Stimulated activated CD8-positive, alpha-beta memory T cell treated with anti-CD3 and anti-CD28 coated beads, Interleukin-4, amount 100 ng/mL, for 24 hours (primary cell): ENCODE measurements around the gene CYB561.

Experiments
- DNase-seq: peaks from one replicate; pipeline ENCODE4 v3.0.0-alpha.2; 2020; ENCODE audit warnings: low read depth

Gene CYB561

GRCh38 chr17:63445954-63446752, at the start of gene CYB561:
Gene CYB561 (minus strand): TSS chr17:63446306. CDS start chr17:63437547, 8,759 bp downstream.
- peak; percentile 62 for DNase-seq

GRCh38 chr17:63495491-63495890, 49.4 kb upstream of the CYB561 start:
- no peak for DNase-seq

GRCh38 chr17:63494300-63494928, 48.3 kb upstream of the CYB561 start:
- DNase-seq, result no peak

- DNase-seq, result no peak
Observed at GRCh38 chr17:63493411-63493810, 47.3 kb upstream of the CYB561 start.

- DNase-seq, result no peak
Observed at GRCh38 chr17:63492940-63493339, 46.8 kb upstream of the CYB561 start.

- no peak for DNase-seq
Observed at GRCh38 chr17:63491977-63492618, 46.0 kb upstream of the CYB561 start.

GRCh38 chr17:63491413-63491812, 45.3 kb upstream of the CYB561 start:
- no peak for DNase-seq

GRCh38 chr17:63490858-63491400, 44.8 kb upstream of the CYB561 start:
- DNase-seq, result no peak

- DNase-seq, result no peak
Observed at GRCh38 chr17:63490329-63490728, 44.2 kb upstream of the CYB561 start.

- no peak for DNase-seq
Observed at GRCh38 chr17:63489291-63489690, 43.2 kb upstream of the CYB561 start.

- no peak for DNase-seq
Observed at GRCh38 chr17:63488851-63489250, 42.7 kb upstream of the CYB561 start.

- DNase-seq, result no peak
Observed at GRCh38 chr17:63487014-63487339, 40.9 kb upstream of the CYB561 start.

GRCh38 chr17:63486317-63487013, 40.4 kb upstream of the CYB561 start:
- no peak for DNase-seq

- no peak for DNase-seq
Observed at GRCh38 chr17:63483655-63484575, 37.8 kb upstream of the CYB561 start.

- DNase-seq, result no peak
Observed at GRCh38 chr17:63483038-63483437, 36.9 kb upstream of the CYB561 start.

GRCh38 chr17:63482509-63482908, 36.4 kb upstream of the CYB561 start:
- no peak for DNase-seq

GRCh38 chr17:63481488-63481870, 35.4 kb upstream of the CYB561 start:
- no peak for DNase-seq

- no peak for DNase-seq
Observed at GRCh38 chr17:63480826-63481487, 34.9 kb upstream of the CYB561 start.

- DNase-seq, result no peak
Observed at GRCh38 chr17:63480192-63480784, 34.2 kb upstream of the CYB561 start.

GRCh38 chr17:63479495-63480184, 33.5 kb upstream of the CYB561 start:
- DNase-seq, result no peak
